GM12875 (cell line): Measurements from ENCODE around the gene ZNF124.

Source experiments
- H3K4me3 ChIP-seq: one replicate; pipeline ENCODE4 v1.5.1; 2011; ENCODE audit warnings: low read depth, low read length, control low read depth
- CTCF ChIP-seq: IDR thresholded peaks from 2 replicates; pipeline ENCODE4 v1.5.1; 2011; ENCODE audit warnings: low read depth, mild to moderate bottlenecking, control low read depth, inconsistent platforms, low read length, moderate library complexity, borderline replicate concordance; ENCODE audit not compliant: insufficient read depth

ZNF124 gene

GRCh38 chr1:247111259-247111699 lies 60.5 kb downstream of the ZNF124 start:
- no peak overlapping the region for H3K4me3 ChIP-seq
- TF ChIP-seq CTCF, result no peak

GRCh38 chr1:247110627-247111258 lies 61.1 kb downstream of the ZNF124 start:
- no peak overlapping the region for H3K4me3 ChIP-seq
- TF ChIP-seq CTCF, result no peak

- no peak for TF ChIP-seq CTCF
- no peak overlapping the region for H3K4me3 ChIP-seq
Measured at GRCh38 chr1:247107694-247108093, 64.1 kb downstream of the ZNF124 start.

- TF ChIP-seq CTCF, result no peak
- no peak overlapping the region for H3K4me3 ChIP-seq
Measured at GRCh38 chr1:247105966-247106365, 65.9 kb downstream of the ZNF124 start.
